Measurements from ENCODE around the gene TMPRSS6. TPM values are rescaled to one million over a fixed set of nuclear protein-coding genes. Genes with fewer than 3 reads are reported as not detected.
A peak's percentile ranks its signal among the peaks of the same experiment; 100 is the strongest.

The TMPRSS6 gene
- total and polyA plus RNA-seq, 2 donors from 2014 or later, result 1.4 TPM; not detected in 1

- no peak for FAIRE-seq
- intact Hi-C loops (cut with DNase I), result no loop called here
- peak in 1 of 5 donors; percentile 52 for DNase-seq
Observed at GRCh38 chr22:37061611-37062375, 47.7 kb downstream of the TMPRSS6 start.

GRCh38 chr22:37060801-37061610 is 48.5 kb downstream of the TMPRSS6 start:
- Histone ChIP-seq H3K9me3 (ENCODE audit: control insufficient read depth in 2 of 3, insufficient read depth in 1 of 3, low read length in 3 of 3) (no peaks in the 10 kb centered on the region), H3K4me1 (ENCODE audit: control insufficient read depth in 2 of 3, insufficient read depth in 2 of 3, low read depth in 1 of 3, low read length in 3 of 3) (no peaks in the 10 kb centered on the region), H3K9ac (ENCODE audit: low read length in 3 of 3) (no peak overlapping the region), H3K27me3 (ENCODE audit: control insufficient read depth, insufficient read depth, low read length) (no peaks in the 10 kb centered on the region), H3K36me3 (ENCODE audit: control insufficient read depth in 2 of 3, insufficient read depth in 3 of 3, low read length in 3 of 3) (no peaks in the 10 kb centered on the region), H3K27ac (ENCODE audit: low read depth in 2 of 2, low read length in 2 of 2) (no peak overlapping the region), H3K4me3 (ENCODE audit: low read length in 3 of 3) (no peak overlapping the region)
- no peak for TF ChIP-seq CTCF (IDR thresholded peaks at IDR 0.05; ENCODE audit: borderline replicate concordance, extremely low read depth, insufficient read depth)
- DNase-seq (peak in 1 of 5 donors; percentile 69), FAIRE-seq (no peak)
- intact Hi-C loops (cut with DNase I), result no loop called here

More at GRCh38 chr22:37061611-37062375, 47.7 kb downstream of the TMPRSS6 start:
- no peaks in the 10 kb centered on the region for H3K9me3 ChIP-seq (ENCODE audit: control insufficient read depth in 2 of 3, insufficient read depth in 1 of 3, low read length in 3 of 3)
- no peaks in the 10 kb centered on the region for H3K4me1 ChIP-seq (ENCODE audit: control insufficient read depth in 2 of 3, insufficient read depth in 2 of 3, low read depth in 1 of 3, low read length in 3 of 3)
- H3K27ac ChIP-seq (ENCODE audit: low read depth in 2 of 2, low read length in 2 of 2), result no peak overlapping the region
- no peaks in the 10 kb centered on the region for H3K36me3 ChIP-seq (ENCODE audit: control insufficient read depth in 2 of 3, insufficient read depth in 3 of 3, low read length in 3 of 3)
- no peak overlapping the region for H3K4me3 ChIP-seq (ENCODE audit: low read length in 3 of 3)
- no peak overlapping the region for H3K9ac ChIP-seq (ENCODE audit: low read length in 3 of 3)
- no peak for TF ChIP-seq CTCF (IDR thresholded peaks at IDR 0.05; ENCODE audit: borderline replicate concordance, extremely low read depth, insufficient read depth)
- H3K27me3 ChIP-seq (ENCODE audit: control insufficient read depth, insufficient read depth, low read length), result no peaks in the 10 kb centered on the region

GRCh38 chr22:37059876-37060449 is 49.5 kb downstream of the TMPRSS6 start:
- no peak for FAIRE-seq
- Histone ChIP-seq H3K36me3 (ENCODE audit: control insufficient read depth in 2 of 3, insufficient read depth in 3 of 3, low read length in 3 of 3) (no peaks in the 10 kb centered on the region), H3K4me1 (ENCODE audit: control insufficient read depth in 2 of 3, insufficient read depth in 2 of 3, low read depth in 1 of 3, low read length in 3 of 3) (no peaks in the 10 kb centered on the region), H3K4me3 (ENCODE audit: low read length in 3 of 3) (no peak overlapping the region), H3K9ac (ENCODE audit: low read length in 3 of 3) (no peak overlapping the region), H3K27me3 (ENCODE audit: control insufficient read depth, insufficient read depth, low read length) (no peaks in the 10 kb centered on the region), H3K9me3 (ENCODE audit: control insufficient read depth in 2 of 3, insufficient read depth in 1 of 3, low read length in 3 of 3) (no peaks in the 10 kb centered on the region), H3K27ac (ENCODE audit: low read depth in 2 of 2, low read length in 2 of 2) (no peak overlapping the region)
- intact Hi-C loops (cut with DNase I), result no loop called here
- TF ChIP-seq CTCF (IDR thresholded peaks at IDR 0.05; ENCODE audit: borderline replicate concordance, extremely low read depth, insufficient read depth), result no peak
- peak in 1 of 5 donors; percentile 59 for DNase-seq

All from kidney (tissue), 14 donors.